Prostate gland (tissue), 2 donors: ENCODE data around the gene DGCR8.

ENCODE experiments used
- CTCF ChIP-seq, 4 experiments: fragments of 200-600 bp in 2 of 4; fragments of 450-650 bp in 2 of 4; sonication (generic) in 2 of 4; IDR thresholded peaks; 1 replicate in 3 of 4; 2 replicates in 1 of 4; pipeline ENCODE4 v1.5.1; 2016 to 2019; ENCODE audit warnings: antibody characterized with exemption in 4 of 4, mild to moderate bottlenecking in 2 of 4, moderate library complexity in 2 of 4
- POLR2A ChIP-seq: fragments of 450-650 bp; IDR thresholded peaks from one replicate; pipeline ENCODE4 v1.6.1; 2016; ENCODE audit warnings: antibody characterized with exemption, mild to moderate bottlenecking

GRCh38 chr22:20111689-20112622 is 31.9 kb downstream of the DGCR8 start:
- no peak for TF ChIP-seq CTCF (IDR thresholded peaks at IDR 0.05)
- no peak for TF ChIP-seq POLR2A
